Osteocyte (in vitro differentiated cells): ENCODE data around the gene KAT7. TPM values are rescaled to one million over a fixed set of nuclear protein-coding genes. Genes with fewer than 3 reads are reported as not detected.

ENCODE experiments used
- DNase-seq: peaks from one replicate; pipeline ENCODE4 v3.0.0; 2021; ENCODE audit warnings: mixed read lengths; ENCODE audit not compliant: unreplicated experiment; ENCODE audit errors: extremely low spot score
- H3K27ac Mint-ChIP-seq: one replicate; pipeline ENCODE4 v1.8.0; 2021; ENCODE audit warnings: mild to moderate bottlenecking, mixed read lengths; ENCODE audit not compliant: unreplicated experiment
- H3K27me3 Mint-ChIP-seq: one replicate; pipeline ENCODE4 v1.8.0; 2021; ENCODE audit warnings: mixed read lengths; ENCODE audit not compliant: unreplicated experiment
- H3K36me3 Mint-ChIP-seq: one replicate; pipeline ENCODE4 v1.8.0; 2021; ENCODE audit warnings: mixed read lengths; ENCODE audit not compliant: unreplicated experiment
- H3K4me1 Mint-ChIP-seq: one replicate; pipeline ENCODE4 v1.8.0; 2021; ENCODE audit warnings: mixed read lengths; ENCODE audit not compliant: unreplicated experiment
- H3K4me3 Mint-ChIP-seq: one replicate; pipeline ENCODE4 v1.8.0; 2021; ENCODE audit warnings: mild to moderate bottlenecking, moderate library complexity, mixed read lengths; ENCODE audit not compliant: unreplicated experiment
- H3K9me3 Mint-ChIP-seq: one replicate; pipeline ENCODE4 v1.8.0; 2021; ENCODE audit warnings: mixed read lengths; ENCODE audit not compliant: unreplicated experiment
- CTCF ChIP-seq: fragments of 200-600 bp; sonication (generic); IDR thresholded peaks from 2 replicates; pipeline ENCODE4 v1.5.0; 2021; ENCODE audit warnings: antibody characterized with exemption, mild to moderate bottlenecking, moderate library complexity
- total RNA-seq: library from RNA; stranded (reverse); gene quantifications from 2 replicates; pipeline ENCODE4 v1.2.1, GENCODE V29; 2021

The KAT7 gene
- total RNA-seq, 1 donor from 2014 or later = 50.5 TPM

- no peaks in the 10 kb centered on the region for H3K9me3 Mint-ChIP-seq
- no peaks in the 10 kb centered on the region for H3K27me3 Mint-ChIP-seq
- no peaks in the 10 kb centered on the region for H3K36me3 Mint-ChIP-seq
- no peak overlapping the region for H3K27ac Mint-ChIP-seq
- H3K4me1 Mint-ChIP-seq = no peaks in the 10 kb centered on the region
- DNase-seq = no peak
- TF ChIP-seq CTCF = no peak
- no peak overlapping the region for H3K4me3 Mint-ChIP-seq
These were observed 39.7 kb upstream of the KAT7 start for GRCh38 chr17:49748791-49749190.

- no peaks in the 10 kb centered on the region for H3K9me3 Mint-ChIP-seq
These were observed 38.8 kb upstream of the KAT7 start for GRCh38 chr17:49749730-49750129.

GRCh38 chr17:49752508-49752907 is 36.0 kb upstream of the KAT7 start:
- Mint-ChIP-seq H3K9me3 (no peaks in the 10 kb centered on the region), H3K27ac (no peak overlapping the region), H3K36me3 (no peaks in the 10 kb centered on the region), H3K27me3 (no peaks in the 10 kb centered on the region), H3K4me3 (no peak overlapping the region), H3K4me1 (no peaks in the 10 kb centered on the region)
- DNase-seq = no peak
- TF ChIP-seq CTCF = no peak

More at GRCh38 chr17:49749730-49750129, 38.8 kb upstream of the KAT7 start:
- no peaks in the 10 kb centered on the region for H3K36me3 Mint-ChIP-seq
- no peaks in the 10 kb centered on the region for H3K4me1 Mint-ChIP-seq
- TF ChIP-seq CTCF = no peak
- H3K27ac Mint-ChIP-seq = no peak overlapping the region
- H3K27me3 Mint-ChIP-seq = no peaks in the 10 kb centered on the region
- no peak for DNase-seq
- no peak overlapping the region for H3K4me3 Mint-ChIP-seq

GRCh38 chr17:49753959-49754391 is 34.5 kb upstream of the KAT7 start:
- no peak overlapping the region for H3K4me3 Mint-ChIP-seq
- no peak overlapping the region for H3K27ac Mint-ChIP-seq
- no peaks in the 10 kb centered on the region for H3K9me3 Mint-ChIP-seq

GRCh38 chr17:49755663-49756283 is 32.7 kb upstream of the KAT7 start:
- Mint-ChIP-seq H3K9me3 (no peaks in the 10 kb centered on the region), H3K4me1 (no peaks in the 10 kb centered on the region), H3K36me3 (no peaks in the 10 kb centered on the region), H3K27me3 (no peaks in the 10 kb centered on the region), H3K27ac (no peak overlapping the region), H3K4me3 (no peak overlapping the region)
- TF ChIP-seq CTCF = no peak
- no peak for DNase-seq

More at GRCh38 chr17:49753959-49754391, 34.5 kb upstream of the KAT7 start:
- DNase-seq = no peak
- TF ChIP-seq CTCF = no peak
- H3K36me3 Mint-ChIP-seq = no peaks in the 10 kb centered on the region
- no peaks in the 10 kb centered on the region for H3K4me1 Mint-ChIP-seq
- H3K27me3 Mint-ChIP-seq = no peaks in the 10 kb centered on the region
